HG03103 (cell line): ENCODE data around the gene KIAA1755.

Experiments used
- ATAC-seq: cut with Tn5 transposase; IDR thresholded peaks from one replicate; pipeline ENCODE4 v1.9.1; 2021; ENCODE audit warnings: low read depth; ENCODE audit not compliant: unreplicated experiment

KIAA1755 gene, protein sequence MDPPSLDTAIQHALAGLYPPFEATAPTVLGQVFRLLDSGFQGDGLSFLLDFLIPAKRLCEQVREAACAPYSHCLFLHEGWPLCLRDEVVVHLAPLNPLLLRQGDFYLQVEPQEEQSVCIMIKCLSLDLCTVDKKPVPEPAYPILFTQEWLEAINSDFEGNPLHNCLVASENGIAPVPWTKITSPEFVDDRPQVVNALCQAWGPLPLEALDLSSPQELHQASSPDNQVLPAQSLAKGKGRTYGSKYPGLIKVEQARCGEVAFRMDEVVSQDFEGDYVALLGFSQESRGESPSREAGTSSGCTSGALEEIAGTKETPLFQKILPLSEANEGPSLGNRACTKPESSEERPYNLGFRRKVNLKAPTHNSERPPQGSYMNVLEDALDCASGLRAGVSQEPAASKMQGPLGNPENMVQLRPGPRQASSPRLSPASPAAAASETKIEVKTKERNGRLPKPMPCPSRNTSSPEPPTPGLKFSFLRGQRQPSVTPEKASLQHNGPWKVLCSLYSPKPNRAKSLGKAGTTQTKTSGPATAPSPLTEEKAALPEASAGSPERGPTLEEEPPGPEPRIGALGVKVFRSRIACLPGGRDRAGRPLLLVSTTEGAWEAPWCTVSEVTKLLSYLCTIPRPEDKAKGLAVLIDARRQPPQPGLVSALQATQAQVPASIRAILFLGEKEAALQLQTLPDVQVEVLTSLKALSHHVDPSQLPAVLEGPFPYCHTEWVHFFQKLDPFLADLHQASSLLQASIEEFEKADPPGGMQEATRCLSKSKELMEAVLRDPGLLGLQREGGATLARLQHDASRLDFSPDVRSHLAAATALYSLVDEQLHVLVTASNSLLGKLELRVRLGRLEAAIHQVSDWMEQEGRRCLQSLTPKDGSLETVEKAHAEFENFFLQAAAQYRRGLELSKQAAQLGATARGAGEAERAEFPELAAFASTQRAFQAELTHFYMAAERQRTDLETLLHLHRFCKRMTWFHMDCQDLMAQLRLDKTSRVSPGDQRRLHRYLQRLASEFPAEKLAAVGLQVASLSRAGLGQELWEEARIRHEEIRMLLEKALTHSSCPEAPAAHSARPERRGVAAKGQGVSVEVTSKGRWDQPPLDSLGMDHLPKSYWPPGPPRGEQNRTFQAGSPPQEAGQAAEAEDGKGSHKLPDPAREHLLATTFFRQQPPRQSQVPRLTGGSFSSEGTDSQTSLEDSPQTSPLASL

DNA sequence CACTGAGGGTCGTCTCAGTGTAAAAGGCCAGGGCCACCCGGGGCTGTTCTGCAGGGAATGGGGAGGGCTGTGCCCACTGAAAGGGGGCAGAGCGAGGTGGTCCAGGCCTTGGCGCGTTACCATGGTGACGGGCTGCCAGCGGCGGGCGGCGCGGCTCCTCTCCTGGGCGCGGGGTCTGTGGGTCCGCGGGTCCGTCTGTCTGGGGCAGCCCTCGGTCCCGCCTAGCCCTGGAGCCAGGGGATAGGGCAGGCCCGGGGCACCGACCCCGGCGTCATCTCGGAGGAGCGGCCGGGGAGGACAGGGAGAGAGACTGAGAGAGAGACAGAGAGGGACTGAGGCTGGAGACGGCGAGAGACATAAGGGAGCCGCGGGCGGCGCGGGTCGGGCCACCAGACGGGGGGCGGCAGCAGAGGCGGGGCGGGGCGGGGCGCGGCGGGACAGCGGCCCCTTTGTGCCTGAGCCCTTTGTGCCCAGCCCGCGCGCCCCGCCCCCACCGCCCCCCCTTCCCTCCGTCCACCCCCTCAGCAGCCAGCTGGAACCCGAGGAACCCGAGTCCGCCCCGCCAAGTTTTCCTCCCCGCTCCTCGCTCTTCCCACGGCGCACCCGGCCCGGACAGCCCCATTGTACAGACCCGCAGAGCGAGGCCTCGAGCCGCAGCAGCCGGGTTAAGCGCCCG, at the start of gene KIAA1755:
Gene KIAA1755, minus strand, starts transcription at position 358 of the 676 bp plus-strand sequence. Its CDS starts 235 bp downstream, at position 123.
- no peak for ATAC-seq

DNA sequence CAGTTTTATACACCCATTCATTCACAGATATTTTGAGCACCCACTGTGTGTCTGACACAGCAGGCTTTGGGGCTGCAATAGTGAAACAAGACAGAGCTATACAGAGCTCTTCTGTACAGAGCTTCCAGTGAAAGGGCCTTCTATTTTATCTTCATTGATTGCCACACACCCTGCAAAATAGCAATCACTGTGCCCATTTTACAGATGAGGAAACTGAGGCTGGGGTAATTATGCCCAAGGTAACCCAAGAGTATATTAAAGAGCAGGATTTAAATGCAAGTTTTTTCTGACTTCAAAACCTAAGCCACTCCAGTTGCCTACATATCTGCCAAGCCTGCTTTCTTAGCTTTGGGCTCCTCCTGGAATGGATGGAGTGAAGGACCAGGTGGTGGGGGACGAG, 47.9 kb upstream of the KIAA1755 start:
- ATAC-seq, result no peak

DNA sequence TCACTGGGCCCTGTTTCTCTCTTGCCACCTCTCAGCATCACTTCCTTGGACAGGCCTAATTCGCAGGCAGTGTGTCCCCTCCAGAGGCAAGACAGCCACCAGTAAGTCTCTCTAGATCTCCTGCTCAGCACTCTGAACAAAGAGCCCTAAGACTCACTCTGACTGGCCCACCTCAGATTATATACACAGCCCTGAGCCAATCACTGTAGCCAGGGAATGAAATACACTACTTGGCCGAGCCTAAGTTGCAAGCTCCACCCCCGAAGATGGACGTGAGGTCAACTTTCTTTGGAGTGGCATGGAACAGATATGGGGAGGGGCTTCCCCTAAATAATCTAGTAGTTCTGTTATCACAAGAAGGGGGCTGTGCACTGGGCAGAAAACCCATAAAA, 47.5 kb upstream of the KIAA1755 start:
- ATAC-seq, result no peak

DNA sequence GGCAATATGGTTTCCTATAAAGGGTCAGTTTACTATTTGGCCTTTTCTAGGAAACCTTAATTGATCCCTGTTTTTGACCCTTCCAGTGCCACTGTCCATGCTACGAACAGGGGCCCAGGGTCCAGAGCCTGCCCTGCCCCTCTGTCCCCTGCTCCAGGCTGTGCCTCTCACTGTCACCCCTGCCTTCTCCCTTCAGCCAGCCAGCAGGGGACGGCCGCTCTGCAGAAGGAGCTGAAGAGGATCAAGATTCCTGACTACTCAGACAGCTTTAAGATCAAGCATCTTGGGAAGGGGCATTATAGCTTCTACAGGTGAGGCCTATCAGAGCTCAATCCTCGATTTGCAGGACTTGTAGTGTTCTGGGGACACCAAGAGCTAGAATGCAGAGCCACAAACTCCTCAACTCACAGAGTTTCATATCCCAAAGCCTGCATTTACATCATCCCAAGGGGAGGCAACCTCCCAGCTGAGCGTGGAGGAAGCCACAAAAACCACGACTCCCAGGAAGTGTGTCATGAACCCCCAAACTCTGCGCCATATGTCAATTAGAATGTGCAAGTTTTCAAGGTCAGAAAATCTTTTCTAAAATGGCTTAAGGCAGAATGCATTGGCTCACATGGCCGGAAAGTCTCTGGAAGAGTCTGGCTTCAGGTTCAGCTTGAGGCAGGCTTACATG, 47.0 kb upstream of the KIAA1755 start:
- ATAC-seq, result no peak

DNA sequence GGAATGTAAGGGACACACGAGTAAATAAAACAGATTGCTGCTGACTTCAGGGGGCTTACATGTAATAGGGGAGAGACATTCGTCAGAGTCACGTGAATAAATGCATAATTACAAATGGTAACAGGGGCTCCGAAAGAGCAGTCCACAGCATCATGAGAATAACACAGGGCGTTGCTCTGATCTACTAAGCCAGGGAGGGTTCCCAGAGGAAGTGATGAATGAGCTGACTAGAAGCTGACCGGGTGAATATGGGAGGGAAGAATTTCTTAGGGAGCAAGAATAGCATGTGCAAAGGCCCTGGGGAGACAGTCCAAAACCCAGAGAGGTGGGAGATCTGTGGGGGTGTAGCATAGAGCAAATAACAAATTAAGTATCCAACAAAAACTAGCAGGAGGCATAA, 45.8 kb upstream of the KIAA1755 start:
- no peak for ATAC-seq

DNA sequence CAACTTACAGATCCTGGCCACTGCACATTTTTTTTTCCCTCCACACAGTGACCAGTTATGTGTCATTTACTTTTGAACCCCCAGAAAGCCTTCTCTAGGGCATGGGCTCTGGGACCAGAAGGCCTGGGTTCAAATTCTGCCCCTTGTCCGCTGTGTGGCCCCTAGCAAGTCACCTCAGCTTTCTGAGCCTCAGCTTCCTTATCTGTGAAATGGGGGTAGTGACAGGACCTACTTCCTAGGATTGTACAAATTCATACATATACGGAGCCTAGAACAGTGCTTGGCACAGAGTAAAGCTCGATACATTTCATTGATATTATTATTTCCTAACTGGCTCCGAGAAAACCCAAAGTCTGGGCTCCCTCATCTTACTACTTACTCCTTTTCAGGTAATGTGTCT, 45.0 kb upstream of the KIAA1755 start:
- ATAC-seq, result no peak

DNA sequence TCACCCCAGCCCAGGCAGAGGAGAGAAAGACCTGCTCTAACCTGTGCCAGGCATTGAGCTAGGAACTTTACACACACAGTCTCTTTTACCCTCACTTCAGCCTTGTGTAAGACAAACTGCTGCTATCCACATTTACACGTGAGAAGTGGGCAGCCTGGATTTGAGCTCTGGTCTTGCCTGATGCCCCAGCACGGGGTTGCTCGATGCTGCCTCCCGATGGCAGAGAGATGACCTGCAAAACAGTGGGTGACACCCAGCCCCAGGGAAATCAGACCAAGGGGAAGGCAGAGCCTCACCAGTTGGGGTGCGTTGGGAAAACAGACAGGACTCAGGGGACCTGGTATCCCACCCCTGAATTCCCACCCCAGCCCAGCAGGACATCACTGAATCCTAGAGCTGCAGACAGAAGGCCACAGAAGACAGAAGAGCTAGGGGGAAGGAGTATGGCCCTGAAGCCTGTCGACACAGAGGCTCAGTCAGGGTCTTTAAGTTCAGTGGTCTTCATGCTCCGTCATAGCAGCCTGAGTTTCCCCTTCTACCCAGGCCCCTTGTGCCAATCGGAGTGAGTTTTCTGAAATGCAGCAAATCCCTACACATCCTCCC, 44.4 kb upstream of the KIAA1755 start:
- no peak for ATAC-seq

DNA sequence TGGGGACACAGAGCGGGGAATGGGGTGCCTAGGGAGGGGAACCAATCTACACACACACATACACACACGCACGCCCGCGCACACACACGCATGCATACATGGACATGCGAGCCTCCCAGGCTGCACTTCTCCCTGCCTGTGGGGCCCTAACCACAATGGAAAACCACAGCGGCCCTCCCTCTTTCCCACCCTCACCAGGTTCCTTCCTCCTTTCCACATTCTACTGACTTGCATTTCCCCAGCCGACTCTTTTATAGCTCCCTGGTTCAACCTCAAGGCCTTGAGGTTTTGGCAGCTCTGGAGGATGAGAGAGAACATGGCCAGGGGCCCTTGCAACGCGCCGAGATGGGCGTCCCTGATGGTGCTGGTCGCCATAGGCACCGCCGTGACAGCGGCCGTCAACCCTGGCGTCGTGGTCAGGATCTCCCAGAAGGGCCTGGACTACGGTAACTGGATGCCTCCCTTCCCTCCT, 43.4 kb upstream of the KIAA1755 start, which contains the start of gene BPI:
Gene BPI, plus strand, starts transcription at position 249 of the 472 bp plus-strand sequence. Its CDS starts 68 bp downstream, at position 317.
- no peak for ATAC-seq

DNA sequence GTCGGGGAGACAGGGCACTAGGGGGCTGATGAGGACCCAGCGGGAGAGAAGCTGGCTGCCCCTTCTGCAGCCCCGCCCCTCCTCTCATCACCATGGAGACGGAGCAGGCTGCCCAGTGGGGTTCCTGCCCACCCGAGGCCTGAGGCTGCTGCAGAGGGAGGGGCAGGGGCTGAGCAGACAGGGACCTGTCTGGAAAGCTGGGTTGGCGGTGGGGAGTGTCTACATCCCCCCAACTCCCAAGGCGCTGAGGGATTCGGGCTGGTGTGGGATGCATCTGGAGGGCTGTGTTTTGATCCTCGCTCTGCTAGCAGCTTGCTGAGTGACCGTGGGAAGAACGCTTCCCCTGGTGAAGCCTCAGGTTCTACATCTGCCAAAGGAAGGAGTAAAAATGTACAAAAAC, 42.3 kb upstream of the KIAA1755 start:
- ATAC-seq, result no peak

DNA sequence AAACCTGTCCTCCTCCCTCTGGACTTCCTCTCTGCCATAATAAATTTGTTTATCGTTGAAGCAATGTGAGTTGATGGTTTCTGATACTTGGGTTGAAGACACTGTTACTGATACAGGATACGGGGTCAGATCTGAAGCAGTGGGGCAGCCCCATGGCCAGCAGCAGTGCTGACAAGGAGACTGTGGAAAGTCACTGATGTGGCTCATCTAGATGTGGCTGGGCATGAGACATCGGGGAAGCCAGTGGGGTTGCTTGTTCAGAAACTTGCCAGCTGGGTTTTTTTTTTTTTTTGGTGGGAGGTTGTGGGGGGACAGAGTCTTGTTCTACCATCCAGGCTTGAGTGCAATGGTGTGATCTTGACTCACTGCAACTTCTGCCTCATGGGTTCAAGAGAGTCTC, 40.8 kb upstream of the KIAA1755 start:
- no peak for ATAC-seq

DNA sequence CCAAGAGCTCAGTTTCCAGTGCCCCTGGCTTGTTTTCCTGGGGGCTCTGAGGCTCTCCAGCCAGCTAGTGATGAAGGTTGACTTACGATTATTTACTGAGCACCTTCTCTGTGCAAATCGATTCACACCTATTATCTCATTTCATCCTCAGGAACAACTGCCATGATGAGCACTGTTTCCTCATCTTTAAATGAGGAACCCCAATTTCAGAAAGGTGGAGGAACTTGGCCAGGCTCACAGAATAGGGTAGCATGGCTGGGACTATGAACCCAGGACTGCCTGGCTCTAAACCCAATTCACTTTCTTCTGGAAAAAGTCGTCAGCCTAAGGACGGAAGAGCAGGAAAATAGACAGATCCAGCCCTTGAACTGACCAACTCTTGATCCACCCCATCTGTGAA, 39.9 kb upstream of the KIAA1755 start:
- no peak for ATAC-seq

DNA sequence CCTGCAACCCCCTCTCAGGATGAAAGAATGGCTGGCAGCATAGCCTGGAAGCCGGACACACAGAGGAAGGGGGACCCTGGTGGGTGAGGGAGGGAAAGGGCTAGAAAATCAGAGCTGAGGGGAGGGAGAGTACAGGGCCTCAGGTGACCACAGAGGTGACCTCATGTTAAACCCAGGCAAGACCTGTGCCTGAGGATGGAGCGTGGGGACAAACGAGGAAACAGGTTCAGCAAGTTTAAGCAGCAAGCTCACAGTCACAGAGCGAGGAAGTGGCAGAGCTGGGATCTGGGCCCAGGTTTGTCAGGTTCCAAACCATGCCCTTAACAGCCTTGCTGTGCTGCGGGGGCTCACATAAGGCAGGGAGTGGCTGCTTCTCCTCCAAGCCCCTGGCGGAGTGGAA, 39.4 kb upstream of the KIAA1755 start:
- no peak for ATAC-seq

DNA sequence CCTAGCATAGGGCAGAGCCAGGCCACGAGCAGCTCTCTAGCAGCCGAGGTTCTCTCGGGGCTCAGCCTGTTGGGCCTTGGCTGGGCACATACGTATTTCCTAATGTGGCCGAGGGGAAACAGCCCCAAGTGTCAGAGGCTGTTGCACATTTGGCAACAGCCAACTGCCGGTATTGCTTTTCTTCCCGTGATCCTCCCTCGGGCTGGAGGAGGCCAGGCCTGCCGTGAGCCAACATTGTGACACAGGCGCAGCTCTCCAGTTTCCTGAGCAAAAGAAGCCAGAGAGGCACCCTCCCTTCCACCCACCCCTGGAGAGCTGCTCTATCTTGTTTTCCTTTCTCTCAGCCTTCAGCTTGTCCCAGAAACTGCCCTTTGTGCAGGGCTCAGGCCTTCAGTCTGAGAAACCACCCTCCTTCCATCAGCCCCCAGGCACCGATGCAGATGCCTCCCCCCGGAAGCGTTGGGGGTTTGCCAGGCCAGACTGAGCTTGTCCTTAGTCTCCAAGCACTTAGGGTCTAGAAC, 38.3 kb upstream of the KIAA1755 start:
- ATAC-seq, result no peak

DNA sequence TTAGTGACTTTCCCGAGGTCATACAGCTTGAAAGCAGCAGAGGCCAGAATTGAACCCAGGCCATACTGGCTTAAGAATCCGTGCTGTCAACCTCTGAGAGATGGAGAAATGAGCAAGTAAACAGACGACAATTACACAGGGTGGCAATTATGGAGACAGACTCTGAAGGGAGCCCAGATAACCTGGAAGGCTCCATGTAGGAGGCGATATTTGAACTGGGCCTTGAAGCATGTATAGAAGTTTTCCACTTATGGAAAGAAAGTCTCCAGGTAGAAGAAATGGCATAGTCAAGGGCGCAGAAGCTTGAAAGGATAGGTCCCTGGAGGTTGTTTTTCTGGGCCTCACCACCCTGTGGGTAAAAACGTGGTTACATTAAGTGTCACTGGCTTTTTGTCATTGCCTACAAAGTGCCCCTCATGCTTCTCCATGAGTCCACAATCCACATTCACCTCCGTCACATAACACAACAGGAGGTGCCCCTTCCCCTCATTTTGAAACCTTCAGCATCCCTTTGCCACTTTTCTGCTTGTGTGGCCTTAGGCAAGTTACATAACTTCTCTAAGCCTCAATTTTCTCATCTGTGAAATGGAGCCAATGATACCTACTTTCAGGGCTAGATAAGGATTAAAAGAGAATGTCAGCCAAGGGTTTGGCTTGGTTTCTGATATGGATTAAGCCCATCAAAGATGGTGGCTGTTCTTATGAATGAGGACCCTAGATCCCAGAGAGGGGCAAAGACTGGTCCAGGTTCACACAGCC, 37.6 kb upstream of the KIAA1755 start:
- no peak for ATAC-seq

DNA sequence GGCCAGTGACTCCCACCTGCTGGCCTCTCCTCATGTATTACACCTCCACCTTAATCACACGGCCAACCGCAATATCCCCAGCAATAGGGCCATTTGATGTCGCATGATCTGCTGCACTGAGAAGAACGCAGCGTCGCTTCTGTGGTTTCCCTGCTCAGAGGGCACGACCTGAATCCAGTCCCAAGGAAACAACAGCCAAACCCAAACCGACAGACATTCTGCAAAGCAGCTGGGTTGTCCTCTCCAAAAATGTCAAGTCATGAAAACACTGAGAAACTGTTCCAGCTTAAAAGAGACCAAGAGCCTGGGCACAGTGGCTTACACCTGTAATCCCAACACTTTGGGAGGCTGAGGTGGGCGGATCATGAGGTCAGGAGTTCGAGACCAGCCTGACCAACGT, 35.9 kb upstream of the KIAA1755 start:
- no peak for ATAC-seq

DNA sequence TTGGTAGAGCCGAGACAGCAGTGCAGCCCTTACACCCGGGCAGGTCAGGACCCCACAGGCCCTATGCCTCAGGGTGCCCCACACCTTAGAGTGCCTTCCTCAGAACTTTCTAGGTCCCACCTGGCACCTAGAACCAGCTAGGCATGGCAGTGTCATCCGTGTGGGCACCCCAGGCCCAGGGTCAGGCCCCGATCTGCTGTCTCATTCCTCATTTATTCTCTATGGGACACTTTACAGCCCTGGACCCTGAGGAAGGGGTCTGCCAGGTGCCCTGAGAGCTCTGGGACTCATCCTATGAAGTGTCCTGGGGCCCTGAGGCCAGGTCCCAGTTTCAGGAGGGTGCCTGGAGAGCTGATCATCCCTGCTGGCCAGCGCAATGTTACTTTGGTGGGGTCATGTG, 35.3 kb upstream of the KIAA1755 start:
- ATAC-seq, result no peak

DNA sequence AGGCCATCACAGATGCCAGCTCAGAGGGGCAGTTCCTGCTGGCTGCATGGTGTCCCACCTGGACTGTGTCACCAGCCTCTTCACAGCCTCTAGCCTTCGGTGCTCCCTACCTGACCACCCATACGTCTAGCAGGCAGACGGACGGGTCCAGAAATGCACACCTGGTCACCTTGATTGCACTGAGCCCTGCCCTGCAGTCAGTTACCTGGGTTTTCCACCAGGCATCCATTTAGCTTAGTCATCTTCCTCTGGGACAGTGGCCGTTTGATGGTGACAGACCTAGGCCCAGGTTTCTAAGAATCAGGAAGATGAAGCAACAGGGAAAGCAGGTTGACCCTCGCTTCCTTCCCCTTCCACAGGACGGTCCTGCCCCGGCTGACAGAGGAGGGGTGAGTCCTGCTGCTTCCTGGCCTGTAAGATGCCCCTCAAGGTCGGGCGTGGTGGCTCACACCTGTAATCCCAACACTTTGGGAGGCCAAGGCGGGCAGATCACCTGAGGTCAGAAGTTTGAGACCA, 33.6 kb upstream of the KIAA1755 start:
- ATAC-seq, result no peak

DNA sequence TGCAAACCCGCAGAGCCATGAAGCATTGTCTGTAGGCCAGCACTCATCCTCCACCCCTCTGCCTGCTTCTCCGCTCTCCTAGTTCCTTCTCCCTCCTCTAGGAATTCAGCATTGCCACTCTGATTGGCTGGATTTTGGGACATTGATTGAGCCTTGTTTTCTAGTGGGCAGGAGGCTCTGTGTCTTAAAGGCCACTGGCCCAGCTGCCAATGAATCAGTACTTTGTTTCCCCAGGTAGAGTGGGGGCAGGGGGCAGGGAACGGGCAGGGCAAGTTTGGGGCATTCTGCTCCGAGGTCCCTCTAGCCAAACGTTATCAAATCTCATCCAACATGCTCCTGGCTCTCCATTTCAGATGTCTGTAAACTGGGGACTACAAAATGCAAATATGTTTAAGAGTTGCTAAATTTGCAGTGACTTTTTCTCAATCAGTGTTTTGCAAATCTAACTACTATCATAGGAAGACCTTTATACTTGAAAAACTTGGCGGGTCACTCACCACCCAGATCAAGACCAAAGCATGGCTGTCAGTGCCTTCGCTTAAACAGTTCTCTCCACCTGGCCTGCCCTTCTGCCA, 33.0 kb upstream of the KIAA1755 start:
- ATAC-seq, result no peak
